ENCODE measurements around the gene CTCFL.
"Not testable (repeated sequence)": the region's sequence is repeated elsewhere in the genome, so short reads cannot be mapped to it uniquely, and the experiment has no call there.

The CTCFL gene

GRCh38 chr20:57536771-57537724 is 12.1 kb upstream of the CTCFL start:
- DNase-seq (ENCODE audit: low read depth in 2 of 3, low spot score in 2 of 3) = no peak

- DNase-seq (ENCODE audit: low read depth in 2 of 3, low spot score in 2 of 3) = no peak
Measured at GRCh38 chr20:57536120-57536708, 11.3 kb upstream of the CTCFL start.

GRCh38 chr20:57535297-57535696 is 10.4 kb upstream of the CTCFL start:
- no peak for DNase-seq (ENCODE audit: low read depth in 2 of 3, low spot score in 2 of 3)

- DNase-seq (ENCODE audit: low read depth in 2 of 3, low spot score in 2 of 3) = no peak
Measured at GRCh38 chr20:57532104-57532503, 7.2 kb upstream of the CTCFL start.

- no peak for DNase-seq (ENCODE audit: low read depth in 2 of 3, low spot score in 2 of 3)
Measured at GRCh38 chr20:57530327-57530981, 5.5 kb upstream of the CTCFL start.

GRCh38 chr20:57529810-57530209 is 4.9 kb upstream of the CTCFL start:
- no peak for DNase-seq (ENCODE audit: low read depth in 2 of 3, low spot score in 2 of 3)

- DNase-seq (ENCODE audit: low read depth in 2 of 3, low spot score in 2 of 3) = no peak
Measured at GRCh38 chr20:57529160-57529585, 4.2 kb upstream of the CTCFL start.

GRCh38 chr20:57528148-57528547 is 3.2 kb upstream of the CTCFL start:
- DNase-seq (ENCODE audit: low read depth in 2 of 3, low spot score in 2 of 3) = no peak

- DNase-seq (ENCODE audit: low read depth in 2 of 3, low spot score in 2 of 3) = no peak
Measured at GRCh38 chr20:57527728-57528127, 2.8 kb upstream of the CTCFL start.

GRCh38 chr20:57526885-57527460 is 2.0 kb upstream of the CTCFL start:
- no peak for DNase-seq (ENCODE audit: low read depth in 2 of 3, low spot score in 2 of 3)

GRCh38 chr20:57526087-57526884 is 1.3 kb upstream of the CTCFL start:
- peak in 1 of 3 experiments; percentile 18 for DNase-seq (ENCODE audit: low read depth in 2 of 3, low spot score in 2 of 3)

- DNase-seq (ENCODE audit: low read depth in 2 of 3, low spot score in 2 of 3) = no peak
Measured at GRCh38 chr20:57525328-57526086, 567 bp upstream of the CTCFL start.

GRCh38 chr20:57523782-57524181 is 1.2 kb downstream of the CTCFL start:
- DNase-seq (ENCODE audit: low read depth in 2 of 3, low spot score in 2 of 3) = no peak

- no peak for DNase-seq (ENCODE audit: low read depth in 2 of 3, low spot score in 2 of 3)
Measured at GRCh38 chr20:57522380-57523140, 2.4 kb downstream of the CTCFL start.

GRCh38 chr20:57517904-57518303 is 7.0 kb downstream of the CTCFL start:
- DNase-seq (ENCODE audit: low read depth in 2 of 3, low spot score in 2 of 3) = no peak

- DNase-seq (ENCODE audit: low read depth in 2 of 3, low spot score in 2 of 3) = no peak
Measured at GRCh38 chr20:57514273-57514751, 10.6 kb downstream of the CTCFL start.

- DNase-seq (ENCODE audit: low read depth in 2 of 3, low spot score in 2 of 3) = no peak
Measured at GRCh38 chr20:57513199-57513598, 11.7 kb downstream of the CTCFL start.

GRCh38 chr20:57512432-57512831 is 12.5 kb downstream of the CTCFL start:
- DNase-seq (ENCODE audit: low read depth in 2 of 3, low spot score in 2 of 3) = no peak

- DNase-seq (ENCODE audit: low read depth in 2 of 3, low spot score in 2 of 3) = not testable (repeated sequence)
Measured at GRCh38 chr20:57511709-57512108, 13.2 kb downstream of the CTCFL start.

Measured in activated CD8-positive, alpha-beta memory T cell treated with anti-CD3 and anti-CD28 coated beads for 48 hours (primary cell).